Hematopoietic multipotent progenitor cell (in vitro differentiated cells): ENCODE data around the gene SOD1. TPM values are rescaled to one million over a fixed set of nuclear protein-coding genes. Genes with fewer than 3 reads are reported as not detected.
"Not testable (repeated sequence)": the region's sequence is repeated elsewhere in the genome, so short reads cannot be mapped to it uniquely, and the experiment has no call there.

Source experiments
- DNase-seq, 3 donors: peaks; one replicate each; pipeline ENCODE4 v3.0.0-alpha.2; 2011 to 2015; ENCODE audit warnings: low read depth in 2 of 3, low spot score in 2 of 3
- total RNA-seq: library from RNA; depleted of rRNA; stranded (reverse); fragments of >200 nt; gene quantifications from one replicate; pipeline ENCODE4 v1.2.3, GENCODE V29; 2012

The SOD1 gene
- 130 TPM for total RNA-seq

- peak; percentile 92 to 94 (median 92) for DNase-seq
Observed at GRCh38 chr21:31659536-31660258, at the start of gene SOD1. TSS of gene SOD1 (plus strand) at chr21:31659693. CDS start at chr21:31659770, 77 bp downstream.

- DNase-seq = no peak
Observed at GRCh38 chr21:31611445-31611844, 48.0 kb upstream of the SOD1 start.

GRCh38 chr21:31612894-31613785 is 46.4 kb upstream of the SOD1 start:
- DNase-seq = peak in 2 of 3 donors; percentile 38 to 39

- no peak for DNase-seq
Observed at GRCh38 chr21:31614705-31615104, 44.8 kb upstream of the SOD1 start.

GRCh38 chr21:31616216-31616615 is 43.3 kb upstream of the SOD1 start:
- no peak for DNase-seq

GRCh38 chr21:31618696-31619430 is 40.6 kb upstream of the SOD1 start:
- DNase-seq = no peak

- no peak for DNase-seq
Observed at GRCh38 chr21:31622397-31622796, 37.1 kb upstream of the SOD1 start.

GRCh38 chr21:31623664-31624063 is 35.8 kb upstream of the SOD1 start:
- DNase-seq = peak in 1 of 3 donors; percentile 18

GRCh38 chr21:31624181-31624580 is 35.3 kb upstream of the SOD1 start:
- no peak for DNase-seq

- no peak for DNase-seq
Observed at GRCh38 chr21:31624961-31625491, 34.5 kb upstream of the SOD1 start.

- DNase-seq = no peak
Observed at GRCh38 chr21:31629972-31630711, 29.4 kb upstream of the SOD1 start.

- not testable (repeated sequence) for DNase-seq
Observed at GRCh38 chr21:31631881-31632280, 27.6 kb upstream of the SOD1 start.

- DNase-seq = no peak
Observed at GRCh38 chr21:31634993-31635392, 24.5 kb upstream of the SOD1 start.

GRCh38 chr21:31636874-31637273 is 22.6 kb upstream of the SOD1 start:
- DNase-seq = no peak

- no peak for DNase-seq
Observed at GRCh38 chr21:31641416-31641922, 18.0 kb upstream of the SOD1 start.

GRCh38 chr21:31644643-31645042 is 14.8 kb upstream of the SOD1 start:
- DNase-seq = no peak

- no peak for DNase-seq
Observed at GRCh38 chr21:31647650-31648049, 11.8 kb upstream of the SOD1 start.

GRCh38 chr21:31650930-31651329 is 8.6 kb upstream of the SOD1 start:
- no peak for DNase-seq

GRCh38 chr21:31651491-31651890 is 8.0 kb upstream of the SOD1 start:
- not testable (repeated sequence) for DNase-seq

- no peak for DNase-seq
Observed at GRCh38 chr21:31654340-31654739, 5.2 kb upstream of the SOD1 start.
